Brain microvascular endothelial cell (primary cell): ENCODE data around the gene ACAD10.

Experiments
- DNase-seq: peaks from one replicate; pipeline ENCODE4 v3.0.0-alpha.2; 2020
- H3K27ac ChIP-seq: fragments of 250-450 bp; sonication (Bioruptor Pico); 2 replicates; pipeline ENCODE4 v1.5.1; 2020; ENCODE audit warnings: mild to moderate bottlenecking, moderate library complexity
- H3K27me3 ChIP-seq: fragments of 250-450 bp; sonication (Bioruptor Pico); replicated peaks from 2 replicates; pipeline ENCODE4 v1.5.1; 2020; ENCODE audit warnings: mild to moderate bottlenecking
- H3K36me3 ChIP-seq: fragments of 250-450 bp; sonication (Bioruptor Pico); replicated peaks from 2 replicates; pipeline ENCODE4 v1.5.1; 2020; ENCODE audit warnings: mild to moderate bottlenecking
- H3K4me3 ChIP-seq: 2 replicates; pipeline ENCODE4 v1.5.1; 2011; ENCODE audit warnings: low read depth, mild to moderate bottlenecking, control low read depth, low read length, moderate library complexity
- in situ Hi-C: cut with HindIII; loops from 2 replicates; pipeline ENCODE4 v1.10.0; 2017; ENCODE audit warnings: low sequenced_read_pairs, low pct_ligation_motif_present
- TF ChIP-seq, protein P1 (sequence below): IDR thresholded peaks from 2 replicates; pipeline ENCODE4 v1.5.1; 2011; ENCODE audit warnings: low read depth, mild to moderate bottlenecking, moderate library complexity, low read length, control low read depth, inconsistent platforms; ENCODE audit errors: missing control alignments

ACAD10 gene

DNA sequence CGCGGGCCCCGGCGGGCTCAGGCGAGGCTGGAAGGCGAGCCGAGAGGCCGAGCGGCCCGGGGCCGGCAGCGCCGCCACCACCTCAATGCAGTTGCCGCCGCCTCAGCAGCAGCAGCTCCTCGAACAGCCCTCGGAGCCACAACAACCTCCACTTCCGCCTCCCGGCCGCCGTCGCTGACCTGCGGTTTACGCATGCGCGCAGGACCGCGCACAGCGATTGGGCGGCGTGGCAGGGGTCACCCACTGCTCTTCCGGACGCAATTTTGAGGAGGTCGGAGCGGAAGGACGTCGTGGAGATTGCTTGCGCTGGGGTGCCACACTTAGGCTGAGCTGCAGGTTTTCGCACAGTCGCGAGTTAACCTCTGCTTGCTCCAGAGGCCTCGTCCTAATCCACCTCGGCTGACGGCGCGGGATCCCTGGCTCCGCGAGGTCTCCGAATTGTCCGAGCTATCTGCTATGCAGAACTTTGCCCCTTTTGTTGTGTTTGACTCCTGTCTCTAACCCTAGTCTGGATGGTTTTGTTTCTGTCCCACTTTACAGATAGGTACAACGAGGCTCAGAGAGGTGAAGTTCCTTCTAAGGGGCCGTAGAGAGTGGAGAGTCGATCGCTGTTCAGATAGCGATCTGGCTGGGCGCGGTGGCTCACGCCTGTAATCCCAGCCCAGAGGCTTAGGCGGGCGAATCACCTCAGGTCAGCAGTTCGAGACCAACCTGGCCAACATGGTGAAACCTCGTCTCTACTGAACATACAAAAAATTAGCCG lies at the start of gene ACAD10, which contains the start of gene BRAP:
Gene ACAD10 (plus strand): TSS at position 243 of the 763 bp plus-strand sequence. CDS start 6,657 bp downstream, outside the sequence.
Gene BRAP (minus strand): TSS at position 146 of the 763 bp plus-strand sequence. CDS start 164 bp downstream, outside the sequence.
- H3K4me3 ChIP-seq = peak within 1 kb of the TSS; percentile 77
- TF ChIP-seq, protein P1, sequence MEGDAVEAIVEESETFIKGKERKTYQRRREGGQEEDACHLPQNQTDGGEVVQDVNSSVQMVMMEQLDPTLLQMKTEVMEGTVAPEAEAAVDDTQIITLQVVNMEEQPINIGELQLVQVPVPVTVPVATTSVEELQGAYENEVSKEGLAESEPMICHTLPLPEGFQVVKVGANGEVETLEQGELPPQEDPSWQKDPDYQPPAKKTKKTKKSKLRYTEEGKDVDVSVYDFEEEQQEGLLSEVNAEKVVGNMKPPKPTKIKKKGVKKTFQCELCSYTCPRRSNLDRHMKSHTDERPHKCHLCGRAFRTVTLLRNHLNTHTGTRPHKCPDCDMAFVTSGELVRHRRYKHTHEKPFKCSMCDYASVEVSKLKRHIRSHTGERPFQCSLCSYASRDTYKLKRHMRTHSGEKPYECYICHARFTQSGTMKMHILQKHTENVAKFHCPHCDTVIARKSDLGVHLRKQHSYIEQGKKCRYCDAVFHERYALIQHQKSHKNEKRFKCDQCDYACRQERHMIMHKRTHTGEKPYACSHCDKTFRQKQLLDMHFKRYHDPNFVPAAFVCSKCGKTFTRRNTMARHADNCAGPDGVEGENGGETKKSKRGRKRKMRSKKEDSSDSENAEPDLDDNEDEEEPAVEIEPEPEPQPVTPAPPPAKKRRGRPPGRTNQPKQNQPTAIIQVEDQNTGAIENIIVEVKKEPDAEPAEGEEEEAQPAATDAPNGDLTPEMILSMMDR = no peak
- H3K27me3 ChIP-seq = no peaks in the 10 kb centered on the region
- H3K36me3 ChIP-seq = peaks cover 13% of the 10 kb centered on the region
- H3K27ac ChIP-seq = peak within 1 kb of the TSS; percentile 89
- peak; percentile 86 for DNase-seq
- in situ Hi-C loops = no loop called here

DNA sequence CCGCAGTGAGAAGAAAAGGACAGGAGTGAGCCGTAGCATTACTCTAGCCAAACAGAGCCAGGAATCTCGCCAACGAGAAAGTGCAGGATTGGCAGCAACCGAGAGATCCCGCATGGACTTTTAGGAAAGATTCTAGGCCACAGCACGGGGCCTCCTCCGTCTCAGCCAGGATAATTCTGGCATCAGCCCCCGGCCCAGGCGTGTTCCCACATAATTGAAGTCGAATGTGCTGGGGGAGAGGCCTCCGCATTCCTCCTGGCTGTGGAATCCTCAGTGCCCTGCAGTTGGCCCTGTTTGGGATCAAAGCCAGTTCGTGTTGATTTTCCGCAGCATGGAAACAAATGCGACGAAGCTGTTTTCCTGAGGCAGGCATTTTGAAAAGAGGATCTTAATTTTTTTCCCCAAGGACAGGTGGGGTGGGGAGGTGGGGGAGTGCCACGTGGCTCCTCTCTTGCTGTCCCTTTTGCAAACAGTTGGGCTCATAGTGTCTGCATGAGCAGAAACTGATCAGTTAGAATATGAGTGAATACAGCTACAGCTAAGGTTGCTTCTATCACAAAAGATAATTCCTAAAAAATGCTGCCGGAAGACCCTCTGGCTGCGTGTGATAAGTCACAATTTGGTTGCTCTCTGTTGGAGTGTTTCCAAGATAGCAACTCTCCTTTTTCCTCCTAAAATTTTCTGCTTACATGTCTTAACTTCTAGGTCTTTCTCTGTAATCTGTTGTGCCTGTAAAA lies 49.5 kb upstream of the ACAD10 start:
- in situ Hi-C loops = no loop called here
- peak; percentile 40 for DNase-seq
- H3K27ac ChIP-seq = peak overlapping the region; percentile 45

DNA sequence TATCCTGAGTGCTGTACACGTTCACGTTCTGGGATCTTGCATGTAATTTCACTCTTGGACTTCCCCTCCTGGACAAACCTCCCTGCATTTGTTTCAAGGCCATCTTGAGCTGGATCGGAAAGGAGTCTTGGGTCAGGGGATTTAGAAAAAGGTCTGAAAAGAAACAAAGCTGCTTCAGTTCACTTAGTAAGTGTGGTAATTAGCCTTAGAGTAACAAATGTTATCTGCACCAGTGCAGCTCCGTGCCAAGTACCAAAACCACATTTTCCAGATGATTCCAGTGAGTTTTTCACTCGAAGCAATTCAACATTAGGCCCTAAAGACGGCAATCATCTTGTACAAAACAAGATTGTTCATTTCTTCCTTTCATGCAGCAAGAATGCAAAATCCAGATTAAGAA lies 47.3 kb upstream of the ACAD10 start:
- no peak for DNase-seq
- H3K4me3 ChIP-seq = no peak overlapping the region
- TF ChIP-seq, protein P1 = no peak
- H3K27ac ChIP-seq = no peak overlapping the region
- no peaks in the 10 kb centered on the region for H3K27me3 ChIP-seq
- in situ Hi-C loops = no loop called here
- H3K36me3 ChIP-seq = peaks cover 11% of the 10 kb centered on the region

More for the DNA sequence above, 49.5 kb upstream of the ACAD10 start:
- Histone ChIP-seq H3K36me3 (no peaks in the 10 kb centered on the region), H3K4me3 (no peak overlapping the region), H3K27me3 (no peaks in the 10 kb centered on the region)
- TF ChIP-seq, protein P1 = no peak

DNA sequence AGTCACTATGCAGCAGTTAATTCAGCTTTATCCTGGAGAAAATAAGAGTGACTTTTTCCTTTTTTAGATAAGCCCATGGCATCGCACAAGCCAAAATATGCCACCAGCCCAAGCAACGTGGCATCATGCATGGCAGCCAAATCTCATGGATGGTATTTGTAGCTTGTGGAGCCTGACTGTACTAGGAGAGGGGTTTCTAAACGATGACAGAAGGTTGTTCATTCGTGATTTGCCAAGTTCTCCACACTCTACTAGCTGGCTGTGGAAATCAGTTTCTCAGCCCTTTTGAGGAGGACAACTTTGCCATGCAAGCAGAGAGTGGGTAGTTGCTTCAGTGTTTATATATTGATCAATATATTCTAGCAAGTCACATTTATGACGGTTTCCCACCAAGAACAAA lies 45.3 kb upstream of the ACAD10 start:
- no peaks in the 10 kb centered on the region for H3K27me3 ChIP-seq
- H3K4me3 ChIP-seq = no peak overlapping the region
- H3K27ac ChIP-seq = no peak overlapping the region
- peaks cover 24% of the 10 kb centered on the region for H3K36me3 ChIP-seq
- DNase-seq = no peak
- TF ChIP-seq, protein P1 = no peak
- in situ Hi-C loops = no loop called here

DNA sequence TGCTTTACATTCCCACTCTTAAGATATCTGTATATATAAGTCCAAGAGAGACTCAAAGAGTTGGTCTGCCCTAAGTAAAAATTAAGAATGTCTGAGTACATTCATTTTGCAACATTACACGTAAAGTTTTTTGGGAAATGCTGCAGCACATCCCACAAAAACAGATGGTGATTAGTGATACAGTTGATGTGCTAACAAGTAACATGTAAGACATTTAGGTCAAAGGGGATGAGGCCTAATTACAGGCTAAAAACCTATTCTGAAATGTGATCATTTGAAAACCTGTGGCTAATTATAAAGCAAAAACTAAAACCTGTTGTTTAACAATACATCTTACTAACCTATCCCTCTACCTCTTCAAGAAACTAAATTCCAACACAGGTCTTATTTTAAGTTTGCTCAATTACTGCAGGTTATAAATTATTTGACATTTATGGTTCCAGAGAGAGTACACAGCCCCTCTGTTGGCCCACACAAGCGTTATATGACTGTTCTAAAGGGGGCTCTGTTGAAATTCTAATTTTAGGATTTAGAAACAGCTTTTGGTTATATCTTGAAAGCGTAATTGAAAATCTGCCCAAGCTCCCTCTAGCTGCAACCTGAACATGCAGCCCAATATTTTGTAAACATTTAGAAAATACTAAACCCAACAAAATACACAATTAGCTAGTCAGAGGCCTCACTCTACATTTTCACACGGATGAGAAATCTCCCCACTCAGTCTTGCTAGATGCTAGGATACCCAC lies 43.0 kb upstream of the ACAD10 start:
- no peak overlapping the region for H3K4me3 ChIP-seq
- peak overlapping the region; percentile 47 for H3K27ac ChIP-seq
- H3K36me3 ChIP-seq = peaks cover 42% of the 10 kb centered on the region
- in situ Hi-C loops = no loop called here
- H3K27me3 ChIP-seq = no peaks in the 10 kb centered on the region
- TF ChIP-seq, protein P1 = peak; percentile 25
- DNase-seq = no peak
